Effector memory CD4-positive, alpha-beta T cell (primary cell): ENCODE results near the gene FOXA3.

Source experiments
- DNase-seq, 3 donors: peaks; one replicate each; pipeline ENCODE4 v3.0.0-alpha.2; 2020
- H3K27ac ChIP-seq: 2 replicates; pipeline ENCODE4 v1.7.0; 2013; ENCODE audit warnings: mild to moderate bottlenecking, low read length, moderate library complexity; ENCODE audit not compliant: insufficient read depth, poor library complexity, severe bottlenecking
- H3K27me3 ChIP-seq: replicated peaks from 2 replicates; pipeline ENCODE4 v1.7.0; 2013; ENCODE audit warnings: mild to moderate bottlenecking, low read length; ENCODE audit not compliant: insufficient read depth, control insufficient read depth, poor library complexity, severe bottlenecking
- H3K36me3 ChIP-seq: 2 replicates; pipeline ENCODE4 v1.7.0; 2013; ENCODE audit warnings: mild to moderate bottlenecking, low read length, moderate library complexity; ENCODE audit not compliant: control insufficient read depth, insufficient read depth
- H3K4me1 ChIP-seq: 2 replicates; pipeline ENCODE4 v1.7.0; 2013; ENCODE audit warnings: low read length, mild to moderate bottlenecking; ENCODE audit not compliant: control insufficient read depth, insufficient read depth, poor library complexity, severe bottlenecking
- H3K4me3 ChIP-seq: 2 replicates; pipeline ENCODE4 v1.7.0; 2013; ENCODE audit warnings: low read length, low read depth, mild to moderate bottlenecking; ENCODE audit not compliant: insufficient read depth, poor library complexity, severe bottlenecking
- H3K9me3 ChIP-seq: 2 replicates; pipeline ENCODE4 v1.7.0; 2013; ENCODE audit warnings: mild to moderate bottlenecking, low read length, moderate library complexity; ENCODE audit not compliant: control insufficient read depth

FOXA3 gene

DNA sequence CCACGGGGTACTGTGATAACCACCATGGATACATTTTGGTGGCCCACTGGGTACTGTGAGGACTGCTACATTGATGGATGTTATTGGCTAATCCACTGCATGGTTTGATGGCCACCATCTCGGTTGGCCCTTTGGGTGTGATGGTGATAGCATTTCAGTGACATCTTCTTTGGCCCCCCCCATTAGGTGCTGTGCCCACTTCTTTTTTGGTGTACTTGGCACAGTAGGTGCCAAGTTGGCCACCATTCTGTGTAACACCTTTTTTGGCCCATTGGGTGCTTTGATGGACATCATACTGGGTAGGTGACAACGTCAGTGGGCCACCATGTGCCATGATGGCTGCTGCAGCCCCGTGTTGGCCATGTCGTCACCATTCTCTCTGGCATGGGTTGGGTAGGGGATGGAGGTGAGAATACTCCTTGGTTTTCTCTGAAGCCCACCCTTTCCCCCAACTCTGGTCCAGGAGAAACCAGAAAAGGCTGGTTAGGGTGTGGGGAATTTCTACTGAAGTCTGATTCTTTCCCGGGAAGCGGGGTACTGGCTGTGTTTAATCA lies 9.2 kb downstream of the FOXA3 start:
- Histone ChIP-seq H3K36me3 (no peaks in the 10 kb centered on the region), H3K4me3 (no peak overlapping the region), H3K27me3 (no peaks in the 10 kb centered on the region), H3K27ac (no peak overlapping the region), H3K4me1 (peaks cover 8% of the 10 kb centered on the region), H3K9me3 (no peaks in the 10 kb centered on the region)
- no peak for DNase-seq

DNA sequence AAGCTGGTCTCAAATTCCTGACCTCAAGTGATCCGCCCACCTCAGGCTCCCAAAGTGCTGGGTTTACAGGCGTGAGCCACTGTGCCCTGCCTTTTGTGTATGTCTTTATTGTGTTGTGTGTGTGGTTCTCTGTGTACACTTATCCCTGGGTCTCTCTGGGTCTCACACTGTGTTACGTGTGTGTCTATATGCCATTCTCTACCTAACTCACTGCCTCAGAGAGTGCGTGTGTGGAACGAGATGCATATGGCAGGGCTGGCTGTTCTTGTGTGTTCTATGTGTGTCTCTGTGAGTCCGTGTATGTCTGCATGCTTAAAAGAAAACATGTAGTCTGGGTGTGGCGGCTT lies 10.5 kb downstream of the FOXA3 start:
- H3K27me3 ChIP-seq = no peaks in the 10 kb centered on the region
- H3K27ac ChIP-seq = no peak overlapping the region
- no peak for DNase-seq
- H3K36me3 ChIP-seq = no peaks in the 10 kb centered on the region
- peaks cover 8% of the 10 kb centered on the region for H3K4me1 ChIP-seq
- no peaks in the 10 kb centered on the region for H3K9me3 ChIP-seq
- no peak overlapping the region for H3K4me3 ChIP-seq

DNA sequence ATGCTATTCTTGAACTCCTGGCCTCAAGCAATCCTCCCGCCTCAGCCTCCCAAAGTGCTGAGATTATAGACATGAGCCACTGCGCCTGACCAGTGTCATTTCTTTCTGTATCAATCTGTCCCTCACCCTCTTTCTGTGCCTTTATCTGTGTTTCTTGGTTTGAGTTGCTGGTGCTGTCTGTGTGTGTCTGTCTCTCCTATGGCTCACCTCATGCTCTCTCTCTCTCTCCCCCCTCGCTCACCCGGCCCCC lies 12.0 kb downstream of the FOXA3 start:
- Histone ChIP-seq H3K9me3 (no peaks in the 10 kb centered on the region), H3K36me3 (no peaks in the 10 kb centered on the region), H3K4me1 (peaks cover 8% of the 10 kb centered on the region), H3K27ac (no peak overlapping the region), H3K4me3 (peak overlapping the region; percentile 15), H3K27me3 (no peaks in the 10 kb centered on the region)
- DNase-seq = no peak

DNA sequence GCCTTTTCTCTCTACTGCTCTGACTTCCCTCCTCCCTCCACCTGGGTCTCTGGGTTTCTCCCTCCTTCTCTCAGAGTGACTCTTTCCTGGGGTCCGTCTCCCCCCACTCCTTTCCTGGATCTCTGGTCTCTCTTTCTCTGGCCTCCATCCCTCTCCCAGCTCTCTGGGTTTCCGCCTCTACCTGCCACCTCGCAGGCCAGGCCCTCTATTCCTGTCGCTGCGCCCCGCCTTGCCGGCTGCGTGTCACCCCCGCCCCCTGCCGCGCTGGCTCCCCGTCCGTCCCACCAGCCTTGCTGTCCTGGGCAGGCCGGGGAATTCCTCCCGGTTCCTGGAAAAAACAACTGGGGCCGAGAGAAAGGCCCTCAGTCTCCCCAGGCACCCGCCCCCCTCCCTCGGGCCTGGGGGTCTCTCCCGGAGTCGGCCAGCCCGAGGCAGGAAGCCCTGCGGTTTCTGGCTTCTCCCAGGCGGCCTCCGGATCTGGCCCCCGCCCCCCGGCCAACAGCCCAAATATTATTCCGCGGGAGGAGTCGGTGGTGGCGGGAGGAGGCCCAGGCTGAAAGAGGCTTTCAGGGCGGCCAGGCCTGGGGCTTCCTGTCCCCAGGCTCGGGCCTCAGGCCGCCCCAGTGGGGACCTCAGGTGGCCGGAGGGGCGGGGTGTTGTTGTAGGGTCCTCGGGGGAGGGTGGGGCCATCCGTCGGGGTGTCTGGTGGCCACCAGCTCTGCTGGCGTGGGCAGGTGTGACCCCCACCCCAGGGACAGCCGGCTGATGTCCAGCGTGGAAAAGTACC lies 12.5 kb downstream of the FOXA3 start:
- Histone ChIP-seq H3K27ac (peak overlapping the region; percentile 21), H3K9me3 (no peaks in the 10 kb centered on the region), H3K36me3 (no peaks in the 10 kb centered on the region), H3K4me1 (peaks cover 8% of the 10 kb centered on the region), H3K27me3 (no peaks in the 10 kb centered on the region), H3K4me3 (peak overlapping the region; percentile 15)
- no peak for DNase-seq

DNA sequence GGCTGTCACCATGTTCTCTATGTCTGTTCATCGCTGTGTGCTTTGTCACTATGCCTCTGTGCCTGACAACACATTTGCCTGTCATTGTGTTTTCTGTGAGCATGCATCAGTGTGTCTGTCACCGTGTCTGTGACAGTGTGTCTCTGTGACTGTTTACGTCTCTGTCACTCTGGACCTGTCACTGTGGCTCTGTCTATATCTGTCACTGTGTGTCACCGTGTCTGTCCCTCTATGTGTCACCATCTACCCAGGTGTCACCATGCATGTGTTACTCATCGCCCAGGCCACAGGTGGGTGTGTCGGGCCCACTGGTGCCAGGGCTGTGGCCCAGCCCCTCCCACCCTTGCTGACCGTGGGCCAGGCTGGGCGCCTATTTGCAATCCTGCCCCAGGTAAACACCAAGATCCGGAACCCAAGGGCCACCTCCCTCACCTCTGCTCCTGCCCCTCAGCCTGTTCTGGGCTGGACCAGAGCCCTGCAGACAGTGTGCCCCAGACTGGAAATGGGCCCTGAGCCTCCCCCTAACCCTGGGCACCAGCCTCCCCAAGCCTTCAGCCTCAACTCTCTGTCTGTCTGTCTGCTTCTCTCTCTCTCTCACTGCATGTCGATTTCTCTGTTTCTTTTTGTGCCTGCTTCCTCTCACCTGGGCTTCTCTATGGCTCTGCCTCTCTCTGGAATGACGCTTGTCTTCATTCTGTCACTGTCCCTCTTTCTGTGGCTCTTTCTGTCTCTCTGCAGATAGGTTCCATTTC lies 14.1 kb downstream of the FOXA3 start:
- no peak for DNase-seq
- H3K4me1 ChIP-seq = peaks cover 16% of the 10 kb centered on the region
- no peaks in the 10 kb centered on the region for H3K27me3 ChIP-seq
- no peak overlapping the region for H3K4me3 ChIP-seq
- H3K36me3 ChIP-seq = no peaks in the 10 kb centered on the region
- H3K9me3 ChIP-seq = no peaks in the 10 kb centered on the region
- no peak overlapping the region for H3K27ac ChIP-seq

DNA sequence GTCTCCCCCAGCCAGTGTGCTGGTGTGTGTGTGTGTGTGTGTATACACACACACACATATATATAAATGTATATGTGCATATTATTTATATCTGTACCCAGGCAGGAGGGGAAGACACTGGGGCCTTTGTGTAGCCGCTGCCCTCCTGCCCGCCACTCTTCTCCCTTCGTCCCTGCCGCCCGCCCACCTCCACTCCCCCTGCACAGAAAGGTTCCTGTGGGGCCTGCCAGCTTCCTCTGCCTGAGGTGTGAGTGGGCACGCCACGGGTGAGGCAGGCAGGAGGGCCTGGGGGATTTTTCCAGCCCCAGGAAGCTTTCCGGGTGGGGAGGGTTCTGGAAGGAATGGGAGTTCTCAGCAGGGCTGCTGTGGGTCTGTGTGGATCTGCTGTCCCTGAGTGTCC lies 14.9 kb downstream of the FOXA3 start:
- Histone ChIP-seq H3K27me3 (no peaks in the 10 kb centered on the region), H3K9me3 (no peaks in the 10 kb centered on the region), H3K4me3 (no peak overlapping the region), H3K4me1 (peaks cover 21% of the 10 kb centered on the region), H3K36me3 (no peaks in the 10 kb centered on the region), H3K27ac (no peak overlapping the region)
- no peak for DNase-seq

DNA sequence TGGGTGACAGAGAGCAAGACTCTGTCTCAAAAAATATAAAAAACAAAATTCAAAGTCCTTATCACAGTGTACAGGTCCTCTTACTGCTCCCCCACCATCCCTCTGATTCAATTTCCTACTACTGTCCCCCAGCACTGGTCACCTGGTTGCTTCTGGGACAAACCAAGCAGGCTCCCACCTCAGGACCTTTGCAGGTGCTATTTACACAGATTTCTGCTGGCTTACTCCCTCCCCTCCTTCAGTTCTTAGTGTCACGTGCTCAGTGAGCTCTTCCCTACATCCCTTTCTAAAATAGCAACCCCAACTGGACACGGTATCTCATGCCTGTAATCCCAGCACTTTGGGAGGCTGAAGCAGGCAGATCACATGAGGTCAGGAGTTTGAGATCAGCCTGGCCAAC lies 15.8 kb downstream of the FOXA3 start:
- peaks cover 30% of the 10 kb centered on the region for H3K4me1 ChIP-seq
- H3K4me3 ChIP-seq = no peak overlapping the region
- no peaks in the 10 kb centered on the region for H3K36me3 ChIP-seq
- no peak overlapping the region for H3K27ac ChIP-seq
- H3K27me3 ChIP-seq = no peaks in the 10 kb centered on the region
- no peak for DNase-seq
- H3K9me3 ChIP-seq = no peaks in the 10 kb centered on the region

DNA sequence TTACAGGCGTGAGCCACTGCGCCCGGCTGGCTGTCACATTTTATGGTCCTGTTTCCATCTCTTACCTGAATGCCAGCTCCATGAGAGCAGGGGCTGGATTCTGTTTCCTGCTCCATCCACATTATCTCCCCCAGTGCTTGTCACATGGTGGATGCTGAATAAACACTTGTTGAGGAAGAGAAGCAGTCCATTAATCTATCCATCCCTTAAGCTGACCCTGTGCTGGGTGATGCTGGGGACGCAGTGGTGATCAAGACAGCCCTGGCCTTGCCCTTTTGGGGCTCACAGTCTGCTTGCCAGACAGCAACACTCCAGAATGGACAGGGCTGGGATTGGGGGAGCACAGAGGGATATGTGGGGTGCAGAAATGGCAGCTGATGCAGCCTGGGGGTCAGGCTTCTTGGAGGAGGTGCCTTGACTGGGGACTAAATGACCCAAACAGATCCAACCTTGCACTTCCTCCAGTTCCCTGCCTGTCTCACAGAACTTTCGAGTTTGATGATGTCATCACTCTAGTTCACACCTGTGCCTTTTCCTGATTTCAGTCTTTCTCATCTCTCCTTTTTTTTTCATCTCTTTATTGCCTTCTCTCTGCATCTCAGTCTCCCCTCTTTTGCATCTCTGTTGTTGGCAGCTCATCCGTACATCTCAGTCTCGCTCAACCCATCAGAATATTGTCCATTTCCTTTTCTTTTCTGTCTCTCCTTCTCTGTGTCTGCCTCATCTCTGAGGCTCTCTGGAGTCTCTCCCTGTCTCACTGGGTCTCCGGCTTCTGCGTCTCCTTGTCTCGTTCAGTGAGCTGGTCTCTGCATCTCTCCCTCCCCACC lies 17.2 kb downstream of the FOXA3 start:
- DNase-seq = no peak
- H3K4me3 ChIP-seq = no peak overlapping the region
- no peaks in the 10 kb centered on the region for H3K27me3 ChIP-seq
- H3K4me1 ChIP-seq = peaks cover 37% of the 10 kb centered on the region
- no peaks in the 10 kb centered on the region for H3K9me3 ChIP-seq
- H3K36me3 ChIP-seq = no peaks in the 10 kb centered on the region
- no peak overlapping the region for H3K27ac ChIP-seq

DNA sequence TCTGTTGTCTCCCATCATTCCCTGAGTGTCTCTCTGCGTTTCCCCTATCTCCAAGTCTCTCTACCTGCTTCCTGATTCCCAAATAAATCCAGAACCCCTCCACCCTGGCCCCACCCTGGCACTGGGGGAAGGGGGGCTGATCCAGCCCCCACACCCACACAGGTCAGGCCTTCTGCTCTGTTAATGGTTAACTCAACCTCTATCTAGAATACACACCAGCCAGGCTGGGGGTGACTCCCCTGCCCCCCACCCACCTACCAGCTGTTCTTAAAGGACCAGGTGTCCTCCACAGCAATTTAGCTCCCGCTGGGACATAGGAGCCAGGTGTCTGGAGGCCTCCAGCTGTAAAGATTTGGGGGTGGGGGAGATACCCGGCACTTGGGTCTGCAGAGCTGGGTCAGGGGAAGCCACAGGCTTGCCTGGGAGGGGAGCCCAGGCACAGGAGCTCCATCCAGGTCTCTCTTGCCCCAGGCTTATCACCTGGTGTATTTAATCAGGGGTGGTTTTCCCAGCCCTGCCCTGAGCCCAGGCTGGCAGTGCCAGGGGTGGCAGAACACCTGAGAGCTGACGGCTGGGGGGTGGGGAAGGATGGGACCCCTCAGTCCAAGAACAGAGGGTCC lies 17.9 kb downstream of the FOXA3 start:
- no peak for DNase-seq
- Histone ChIP-seq H3K27ac (no peak overlapping the region), H3K4me3 (no peak overlapping the region), H3K4me1 (peaks cover 35% of the 10 kb centered on the region), H3K36me3 (no peaks in the 10 kb centered on the region), H3K9me3 (no peaks in the 10 kb centered on the region), H3K27me3 (no peaks in the 10 kb centered on the region)
